CD1c-positive myeloid dendritic cell (primary cell): ENCODE results near the gene PEX11A.

Source experiments
- DNase-seq: peaks from one replicate; pipeline ENCODE4 v3.0.0-alpha.2; 2016; ENCODE audit errors: extremely low spot score

The PEX11A gene

GRCh38 chr15:89675606-89676005, 14.9 kb downstream of the PEX11A start:
- no peak for DNase-seq

DNA sequence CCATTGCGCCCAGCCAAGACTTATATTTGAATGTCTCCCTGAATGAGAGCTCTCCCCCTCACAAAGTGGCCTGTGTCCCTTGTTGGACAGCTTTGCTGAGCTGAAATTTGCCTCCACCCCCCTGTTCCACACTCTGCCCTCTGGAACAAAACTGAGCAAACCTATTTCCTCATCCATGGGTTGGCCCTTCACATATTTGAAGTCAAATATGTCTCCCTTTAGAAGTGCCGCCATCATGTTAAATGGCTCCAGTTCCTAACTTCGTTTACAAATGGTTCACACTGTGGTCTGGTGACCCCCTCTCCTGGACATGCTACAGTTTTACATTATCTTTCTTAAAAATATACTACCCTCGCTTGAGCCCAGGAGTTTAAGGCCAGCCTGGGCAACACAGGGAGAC, 16.0 kb downstream of the PEX11A start:
- no peak for DNase-seq

DNA sequence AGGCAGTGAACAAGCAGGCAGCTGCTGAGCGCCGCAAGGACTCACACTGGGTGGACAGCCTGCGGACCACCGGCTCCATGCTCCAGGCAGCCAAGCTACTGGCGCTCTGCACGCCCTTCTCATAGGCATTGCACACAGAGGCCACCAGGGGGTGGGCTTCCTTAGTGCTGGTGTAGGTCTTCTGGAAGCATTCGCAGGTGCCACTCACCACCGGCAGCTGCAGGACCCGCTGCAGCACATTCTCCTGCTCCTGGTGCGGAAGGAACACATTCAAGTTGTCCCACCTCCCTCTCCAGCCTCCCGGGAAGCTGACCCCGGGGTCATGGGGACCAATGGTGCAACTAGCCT, 17.4 kb downstream of the PEX11A start:
- peak; percentile 10 for DNase-seq

DNA sequence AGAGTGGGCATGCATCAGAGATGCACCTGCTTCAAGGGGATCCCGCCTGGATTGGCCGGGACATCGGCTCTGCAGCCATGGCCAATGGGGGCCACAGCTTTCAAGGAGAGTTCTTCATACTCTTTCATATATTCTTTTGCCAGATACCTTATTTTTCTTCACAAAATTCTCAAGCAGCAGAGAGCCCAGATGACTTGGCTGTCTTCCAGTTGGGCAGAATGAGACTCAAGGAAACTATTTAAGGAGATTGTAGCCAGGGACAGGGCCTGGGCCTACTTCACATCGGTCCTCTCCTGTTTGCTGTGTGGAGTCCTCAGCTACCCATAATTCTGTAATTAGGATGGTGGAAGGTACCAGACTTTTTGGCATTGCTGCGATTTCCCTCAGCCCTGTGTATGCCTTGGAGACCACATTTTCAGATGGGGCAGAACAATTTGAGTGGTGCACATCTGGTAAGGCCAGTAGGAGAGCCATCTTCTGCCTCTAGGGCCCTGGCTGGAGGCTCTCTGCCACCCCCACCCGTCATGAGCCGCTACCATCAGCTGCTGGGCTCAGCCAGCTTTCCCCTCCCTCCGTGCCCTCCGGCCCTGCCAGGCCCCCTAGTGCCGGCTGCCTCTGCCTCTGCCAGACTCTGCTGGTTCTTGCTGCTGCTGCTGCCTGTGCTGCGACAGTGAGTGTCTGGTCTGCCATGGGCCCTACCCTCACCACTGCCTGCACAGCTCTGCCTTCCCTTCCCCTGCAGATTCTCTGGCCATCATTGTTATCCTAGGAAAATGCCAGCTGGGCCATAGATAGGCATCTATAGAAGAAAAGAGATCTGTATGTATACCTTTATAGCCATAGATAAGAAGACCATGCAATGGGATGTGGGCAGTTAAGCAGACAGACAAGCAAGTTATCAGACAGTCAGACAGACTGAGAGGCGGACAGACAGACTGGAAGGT, 18.1 kb downstream of the PEX11A start:
- DNase-seq: no peak

- no peak for DNase-seq
Measured at GRCh38 chr15:89671687-89672086, 18.9 kb downstream of the PEX11A start.

DNA sequence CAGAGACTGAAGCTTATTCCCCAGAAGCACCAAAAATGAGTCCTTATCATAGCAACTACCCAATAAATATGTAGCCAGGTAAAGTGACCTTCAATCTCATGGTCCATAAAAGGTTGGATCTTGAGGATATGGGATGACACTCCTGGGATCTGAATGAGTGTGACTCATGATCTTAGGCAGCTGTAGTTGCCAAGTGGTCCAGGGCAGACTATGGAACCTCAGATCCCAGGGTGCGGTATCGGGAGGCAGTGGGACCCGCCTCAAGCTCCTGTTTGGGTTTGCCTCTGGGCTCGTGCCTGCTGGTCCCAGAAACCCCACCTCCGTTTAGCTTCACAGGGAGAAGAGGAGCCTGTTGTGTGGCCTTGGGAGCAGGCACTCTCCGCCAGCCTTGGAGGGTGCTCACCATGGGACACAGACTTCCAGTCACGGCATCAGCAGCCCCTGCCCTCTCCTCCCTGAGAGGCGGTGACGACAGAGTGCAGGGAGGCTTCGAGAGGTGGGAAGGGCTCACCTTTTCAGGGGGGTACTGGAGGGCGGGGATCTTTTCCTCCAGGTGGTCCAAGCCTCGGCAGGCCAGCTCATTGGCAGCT, 19.5 kb downstream of the PEX11A start:
- DNase-seq: no peak

GRCh38 chr15:89669941-89670340, 20.6 kb downstream of the PEX11A start:
- DNase-seq: no peak

DNA sequence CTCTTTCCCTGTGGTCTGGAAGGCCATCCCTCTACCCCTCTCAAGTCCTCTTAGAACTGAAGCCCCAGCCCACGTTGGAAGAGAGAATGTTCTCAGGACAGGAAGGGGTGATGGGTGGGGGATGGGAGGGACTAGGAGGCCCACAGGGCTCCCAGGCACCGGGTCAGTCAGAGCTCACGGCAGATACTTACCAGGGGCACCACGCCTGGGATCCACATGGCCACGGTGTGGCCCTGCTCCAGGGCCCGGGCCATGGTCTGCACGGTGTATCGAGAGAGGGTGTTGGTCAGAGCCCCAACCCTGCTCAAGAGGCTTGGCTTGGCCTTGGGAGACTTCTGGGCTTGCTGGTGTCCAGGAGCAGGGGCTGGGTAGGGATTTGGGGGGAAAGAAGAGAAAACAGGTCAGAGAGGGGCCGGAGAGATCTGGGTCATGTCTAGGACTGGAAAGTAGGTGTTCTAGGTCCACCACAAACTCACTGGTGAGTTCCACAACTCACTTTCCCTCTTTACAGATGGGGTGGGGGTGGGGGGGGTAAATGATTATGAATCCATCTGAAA, 21.2 kb downstream of the PEX11A start:
- DNase-seq: no peak

DNA sequence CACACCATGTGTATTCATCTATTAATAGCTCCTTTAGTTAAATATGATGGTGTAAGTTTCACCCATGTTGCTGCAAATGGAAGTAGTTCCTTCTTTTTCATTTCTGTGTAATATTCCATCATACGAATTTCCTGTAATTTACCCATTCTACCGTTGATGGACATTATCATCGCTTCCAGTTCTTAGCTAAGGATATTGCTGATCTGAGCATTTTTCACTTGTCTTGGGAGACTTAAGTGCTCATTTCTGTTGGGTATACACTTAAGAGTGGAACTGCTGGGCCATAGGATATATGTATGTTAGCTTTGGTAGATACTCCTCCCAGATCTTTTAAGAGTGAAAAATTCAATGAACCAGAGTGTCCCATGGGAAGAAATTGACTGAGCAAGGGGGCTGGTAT, 22.4 kb downstream of the PEX11A start:
- no peak for DNase-seq

- no peak for DNase-seq
Measured at GRCh38 chr15:89667706-89667960, 22.9 kb downstream of the PEX11A start.

GRCh38 chr15:89666858-89667705, 23.5 kb downstream of the PEX11A start:
- no peak for DNase-seq

DNA sequence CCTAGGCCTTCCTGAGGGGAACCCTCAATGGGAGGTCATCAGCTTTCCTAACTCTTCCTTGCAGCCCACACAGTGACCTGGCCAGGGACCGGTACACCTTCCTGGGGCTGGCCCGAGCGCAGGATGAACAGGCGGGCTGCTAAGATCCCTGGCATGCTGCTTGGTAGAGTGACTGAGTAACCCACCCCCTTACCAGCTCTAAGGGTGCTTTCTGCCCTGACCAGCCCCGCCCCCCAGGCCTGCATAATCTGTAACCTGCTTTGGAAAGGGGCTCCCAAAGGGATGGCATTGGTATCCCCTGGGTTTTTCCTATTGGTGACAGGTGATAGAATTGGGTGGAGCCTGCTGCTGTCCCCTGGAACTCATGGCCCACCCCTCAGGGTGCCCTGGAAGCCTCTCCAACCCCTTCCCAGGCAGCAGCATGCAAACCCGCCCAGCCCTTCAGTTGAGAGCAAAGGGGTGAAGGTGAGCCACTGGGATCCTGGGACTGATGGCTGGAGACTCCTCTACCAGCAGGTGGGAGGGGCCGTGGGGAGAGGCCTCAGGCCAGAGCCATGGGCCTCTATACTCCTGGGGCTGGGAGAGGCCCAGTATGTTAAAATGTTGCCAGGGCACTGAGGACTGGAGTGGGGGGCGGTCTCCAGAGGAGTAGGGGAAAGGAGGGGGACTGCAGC, 24.2 kb downstream of the PEX11A start:
- no peak for DNase-seq

DNA sequence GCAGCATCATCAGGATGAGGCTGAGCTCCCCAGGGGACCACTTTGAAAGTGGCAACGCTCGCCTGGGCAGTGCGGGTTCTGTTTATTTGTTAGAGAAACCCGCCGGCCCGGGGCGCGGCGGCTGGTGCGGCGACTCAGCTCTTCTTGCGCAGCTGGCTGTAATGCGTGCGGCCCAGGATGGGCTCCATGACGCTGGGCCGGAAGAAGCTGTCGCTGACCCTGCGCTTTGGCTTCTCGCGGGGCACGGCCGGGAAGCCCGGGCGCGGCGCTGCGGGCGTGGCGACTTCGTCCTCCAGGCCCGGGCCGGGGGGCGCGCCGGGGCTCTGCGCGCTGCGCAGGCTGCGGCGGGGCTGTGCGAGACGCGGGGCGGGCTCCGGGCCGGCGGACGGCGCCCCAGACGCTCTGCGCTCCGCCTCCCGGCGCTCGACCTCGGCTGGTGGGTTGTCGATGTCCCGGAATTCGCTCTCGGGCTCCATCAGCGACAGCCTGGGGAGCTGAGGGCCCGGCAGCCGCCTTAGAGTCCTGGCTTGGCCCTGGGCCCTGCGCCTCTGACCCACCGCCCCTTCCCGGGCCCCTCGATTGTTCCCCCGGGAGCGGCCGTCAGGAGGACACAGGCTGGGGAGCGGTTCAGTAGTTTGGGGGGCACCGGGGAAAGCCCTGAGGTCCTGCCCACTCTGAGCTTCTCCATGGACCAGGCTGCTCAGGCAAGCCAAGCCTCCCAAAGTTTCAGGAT, 24.9 kb downstream of the PEX11A start:
- DNase-seq: peak; percentile 41

DNA sequence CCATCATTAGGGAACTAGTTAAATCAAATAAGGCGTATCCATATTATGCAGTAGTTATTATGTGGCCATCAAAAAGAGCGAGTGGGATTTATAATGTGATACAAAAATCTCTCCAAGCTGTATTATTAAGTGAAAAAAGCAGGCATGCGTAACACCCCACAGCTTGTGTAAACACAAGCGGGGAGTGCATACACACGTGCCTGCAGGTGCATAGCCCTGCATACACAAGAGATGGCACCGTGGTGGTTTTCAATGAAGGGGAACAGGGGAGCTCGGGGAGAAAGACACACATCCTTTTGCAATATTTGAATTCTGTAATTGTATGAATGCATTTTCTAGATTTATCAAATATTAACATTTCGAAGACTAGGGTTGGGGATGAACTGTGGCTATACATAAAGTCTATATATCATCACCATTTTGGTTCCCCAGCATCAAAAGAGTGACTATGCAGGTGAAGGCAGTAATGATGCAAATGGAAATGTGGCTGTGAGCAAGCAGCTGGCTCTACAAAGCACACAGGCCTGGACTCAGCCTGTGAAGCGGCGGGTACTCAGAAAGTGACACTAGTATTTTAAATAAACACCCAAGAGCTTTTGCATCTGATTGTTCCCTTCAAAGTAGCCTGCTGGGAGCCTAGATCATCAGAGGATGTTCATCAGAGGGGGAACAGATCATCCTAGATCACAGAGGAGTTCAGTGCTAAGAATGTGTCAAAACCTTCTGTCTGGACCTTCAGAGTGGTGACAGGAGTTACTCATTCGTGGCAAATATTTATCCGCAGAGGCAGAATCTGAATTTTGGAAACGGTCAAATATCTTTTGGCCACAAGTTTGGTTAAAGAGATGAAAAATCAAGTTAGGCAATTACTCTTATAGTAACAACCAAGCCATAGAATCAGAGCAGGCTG, 25.9 kb downstream of the PEX11A start:
- no peak for DNase-seq

DNA sequence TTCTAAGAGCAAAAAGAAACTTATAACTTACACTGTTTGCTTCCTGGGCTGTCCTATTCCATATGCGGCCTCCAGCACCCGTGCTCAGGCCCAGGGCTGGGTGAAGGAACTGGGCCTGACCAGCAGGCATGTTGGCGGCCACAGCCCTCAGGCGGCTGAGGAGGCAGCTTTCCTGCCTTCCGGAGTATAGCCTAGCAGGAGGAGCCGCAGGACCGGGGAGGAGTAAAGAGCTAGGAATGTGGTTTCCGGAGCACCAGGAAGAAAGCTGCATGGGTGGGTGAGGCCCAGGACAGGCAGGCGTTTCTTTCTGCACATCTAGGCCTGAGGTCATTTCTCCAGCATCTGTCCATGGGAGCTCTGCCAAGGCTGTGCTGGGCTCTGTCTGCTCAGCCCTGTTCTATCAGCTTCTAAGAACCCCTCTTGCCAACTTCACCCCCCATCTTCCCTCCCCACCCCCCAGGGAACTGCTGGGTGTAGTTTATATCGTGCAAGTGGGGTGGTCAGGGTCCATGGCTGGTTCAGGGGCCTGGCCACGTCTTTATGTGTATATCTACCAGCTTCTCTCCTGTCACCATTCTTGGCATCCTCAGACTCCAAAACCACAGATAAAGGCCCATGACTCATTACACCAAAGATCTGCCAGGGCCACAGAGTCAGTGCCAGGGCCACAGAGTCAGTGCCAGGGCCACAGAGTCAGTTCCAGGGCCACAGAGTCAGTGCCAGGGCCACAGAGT, 27.5 kb downstream of the PEX11A start:
- no peak for DNase-seq

DNA sequence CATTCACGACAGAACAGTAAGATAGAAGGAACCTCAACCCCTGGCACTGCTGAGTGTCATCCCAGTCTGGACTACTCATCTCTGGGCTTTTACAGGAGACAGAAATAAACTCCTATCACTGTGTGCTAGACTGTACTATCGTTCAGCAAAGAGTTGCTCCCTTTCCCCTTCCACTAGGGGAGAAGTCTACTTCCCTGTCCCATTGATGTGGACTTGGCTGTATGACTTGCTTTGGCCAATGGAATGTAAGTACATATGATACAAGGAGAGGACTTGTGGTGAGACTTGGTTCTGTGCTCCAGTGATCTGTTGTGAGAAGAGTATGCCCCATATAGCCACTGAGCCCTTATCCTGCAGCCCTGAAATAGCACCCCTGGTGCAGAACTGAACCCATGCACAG, 30.0 kb downstream of the PEX11A start:
- no peak for DNase-seq

DNA sequence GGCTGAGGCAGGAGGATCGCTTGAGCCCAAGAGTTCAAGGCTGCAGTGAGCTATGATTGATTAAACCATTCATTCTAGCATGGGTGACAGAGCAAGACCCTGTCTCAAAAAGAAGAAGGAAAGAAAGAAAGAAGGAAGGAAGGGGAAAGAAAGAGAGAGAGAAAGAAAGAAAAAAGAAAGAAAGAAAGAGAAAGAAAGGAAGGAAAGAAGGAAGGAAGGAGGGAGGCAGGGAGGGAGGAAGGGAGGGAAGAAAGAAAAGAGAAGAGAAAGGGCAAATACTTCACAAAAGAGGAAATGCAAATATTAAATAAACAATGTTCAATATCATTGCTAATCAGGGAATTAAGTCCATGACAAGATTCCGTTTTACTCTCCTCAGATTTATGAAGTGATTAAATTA, 31.3 kb downstream of the PEX11A start:
- no peak for DNase-seq

DNA sequence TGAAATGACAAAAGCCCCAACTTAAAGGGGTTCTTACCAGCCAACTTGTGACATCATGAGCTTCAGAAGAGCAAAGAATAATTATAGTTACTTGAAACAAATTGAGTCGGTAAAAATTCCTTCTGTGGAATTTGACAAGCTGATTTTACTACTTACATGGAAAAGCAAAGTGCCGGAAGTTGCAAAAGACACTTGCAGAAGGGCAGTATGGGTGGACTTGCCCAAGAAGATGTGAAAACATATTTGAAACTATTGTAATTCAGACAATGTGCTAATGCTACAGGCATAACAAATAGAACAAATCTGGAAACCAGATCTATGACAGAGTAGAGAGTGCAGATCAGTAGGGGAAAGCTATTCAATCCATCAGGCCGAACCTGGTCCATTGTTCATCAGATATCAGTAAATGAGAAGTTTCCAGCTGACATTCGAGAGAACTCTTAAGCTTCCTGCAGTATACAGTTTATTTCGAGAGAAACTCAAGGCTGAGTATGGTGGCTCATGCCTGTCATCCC, 32.8 kb downstream of the PEX11A start:
- no peak for DNase-seq

GRCh38 chr15:89656116-89656815, 34.3 kb downstream of the PEX11A start:
- DNase-seq: no peak
